Endothelial cell of umbilical vein (primary cell): ENCODE measurements around the gene PLXDC2. TPM values are rescaled to one million over a fixed set of nuclear protein-coding genes. Genes with fewer than 3 reads are reported as not detected.

Source experiments
- BruUV-seq: library from RNA; stranded (reverse); fragments of 400-500 nt; replicated peaks from 2 replicates; lab custom pipeline; 2021; lab: Mats Ljungman, UMichigan
- CTCF ChIA-PET: fragments of 300-600, 350-600 bp; sonication (Branson Sonifier 250); formaldehyde crosslinking; loops from one replicate; lab custom pipeline; 2021; ENCODE audit warnings: antibody characterized with exemption, inconsistent platforms; lab: Charles Lee
- POLR2A ChIA-PET: fragments of 300-600, 350-600 bp; sonication (Branson Sonifier 250); formaldehyde crosslinking; loops from one replicate; lab custom pipeline; 2021; ENCODE audit warnings: antibody characterized with exemption, inconsistent platforms; lab: Charles Lee
- DNase-seq: peaks from one replicate; pipeline ENCODE4 v3.0.0-alpha.2; 2011; ENCODE audit warnings: low read depth, low spot score
- FAIRE-seq: peaks from 2 replicates; lab custom pipeline; 2011; peaks lifted over from hg19 to GRCh38; lab: Jason Lieb, UNC
- H2AFZ ChIP-seq: 2 replicates; pipeline ENCODE4 v1.6.0; 2012; ENCODE audit warnings: low read depth, low read length, control low read depth, inconsistent platforms
- H3K27ac ChIP-seq: 2 replicates; pipeline ENCODE4 v1.5.1; 2011; ENCODE audit warnings: low read depth, mild to moderate bottlenecking, control low read depth, low read length, moderate library complexity; ENCODE audit not compliant: insufficient read depth
- H3K27me3 ChIP-seq, 2 experiments: 2 replicates each; pipeline versions ENCODE4 v1.6.0 to v1.6.1; 2011; ENCODE audit warnings: low read length in 2 of 2, mixed read lengths in 1 of 2; ENCODE audit not compliant: control insufficient read depth in 2 of 2, insufficient read depth in 2 of 2
- H3K36me3 ChIP-seq, 2 experiments: 2 replicates in 1 of 2; 3 replicates in 1 of 2; pipeline ENCODE4 v1.5.1; 2011; ENCODE audit warnings: low read length in 2 of 2, mild to moderate bottlenecking in 1 of 2, moderate library complexity in 1 of 2; ENCODE audit not compliant: control insufficient read depth in 2 of 2, insufficient read depth in 2 of 2; ENCODE audit errors: extremely low read depth in 1 of 2
- H3K4me1 ChIP-seq: 3 replicates; pipeline ENCODE4 v1.5.1; 2011; ENCODE audit warnings: mild to moderate bottlenecking, low read length; ENCODE audit not compliant: control insufficient read depth, insufficient read depth; ENCODE audit errors: extremely low read depth
- H3K4me2 ChIP-seq: 2 replicates; pipeline ENCODE4 v1.6.1; 2011; ENCODE audit warnings: low read length, control low read depth, mixed read lengths; ENCODE audit not compliant: insufficient read depth
- H3K4me3 ChIP-seq, 3 experiments: fragments of 200-600 bp in 1 of 3; sonication (generic), shearing (Covaris generic) in 1 of 3; replicated peaks in 1 of 3; 2 replicates each; pipeline ENCODE4 v1.5.1; 2011 to 2016; ENCODE audit warnings: control low read depth in 3 of 3, low read length in 3 of 3, mild to moderate bottlenecking in 2 of 3, inconsistent platforms in 1 of 3, low read depth in 1 of 3, moderate library complexity in 1 of 3; ENCODE audit not compliant: insufficient read depth in 1 of 3
- H3K79me2 ChIP-seq: 2 replicates; pipeline ENCODE4 v1.6.0; 2012; ENCODE audit warnings: low read length, inconsistent platforms; ENCODE audit not compliant: control insufficient read depth, insufficient read depth
- H3K9ac ChIP-seq: replicated peaks from 2 replicates; pipeline ENCODE3; 2011; ENCODE audit warnings: low read length, control low read depth; ENCODE audit not compliant: insufficient read depth; ENCODE audit errors: extremely low read depth
- H3K9me1 ChIP-seq: replicated peaks from 3 replicates; pipeline ENCODE4 v1.6.0; 2011; ENCODE audit warnings: mild to moderate bottlenecking, low read length; ENCODE audit not compliant: control insufficient read depth, insufficient read depth; ENCODE audit errors: extremely low read depth
- H3K9me3 ChIP-seq: replicated peaks from 2 replicates; pipeline ENCODE4 v1.5.1; 2012; ENCODE audit warnings: low read length, inconsistent platforms; ENCODE audit not compliant: control insufficient read depth, insufficient read depth
- H4K20me1 ChIP-seq: replicated peaks from 2 replicates; pipeline ENCODE3; 2011; ENCODE audit warnings: mild to moderate bottlenecking, low read length; ENCODE audit not compliant: control insufficient read depth, insufficient read depth; ENCODE audit errors: extremely low read depth
- CTCF ChIP-seq, 2 donors: IDR thresholded peaks; 1 replicate in 1 of 2; 2 replicates in 1 of 2; pipeline ENCODE4 v1.5.1; 2011; ENCODE audit warnings: low read length in 2 of 2, mild to moderate bottlenecking in 2 of 2, moderate library complexity in 2 of 2, control low read depth in 1 of 2, inconsistent platforms in 1 of 2, low read depth in 1 of 2; ENCODE audit not compliant: insufficient read depth in 1 of 2; ENCODE audit errors: extremely low read depth in 1 of 2
- EZH2 ChIP-seq: IDR thresholded peaks from 2 replicates; pipeline ENCODE4 v1.6.1; 2012; ENCODE audit warnings: borderline replicate concordance, low read depth, mild to moderate bottlenecking, moderate library complexity, low read length, inconsistent platforms; ENCODE audit not compliant: severe bottlenecking
- FOS ChIP-seq: IDR thresholded peaks from 2 replicates; pipeline ENCODE4 v1.6.1; 2011; ENCODE audit warnings: mild to moderate bottlenecking, low read length, moderate library complexity, borderline replicate concordance; ENCODE audit not compliant: insufficient read depth
- JUN ChIP-seq: IDR thresholded peaks from 2 replicates; pipeline ENCODE4 v1.6.1; 2011; ENCODE audit warnings: borderline replicate concordance, low read depth; ENCODE audit not compliant: insufficient read length, insufficient read depth
- MYC ChIP-seq: IDR thresholded peaks from one replicate; pipeline ENCODE4 v1.6.1; 2011; ENCODE audit warnings: mild to moderate bottlenecking, low read depth, low read length
- POLR2AphosphoS5 ChIP-seq: IDR thresholded peaks from 2 replicates; pipeline ENCODE4 v1.6.1; 2012; ENCODE audit warnings: low read depth, mild to moderate bottlenecking, control low read depth, low read length, moderate library complexity; ENCODE audit not compliant: insufficient read depth
- dilution Hi-C: fragments of 300-500 bp; cut with MboI; formaldehyde crosslinking; loops from one replicate; pipeline ENCODE4 v1.15.0; 2019; ENCODE audit warnings: low sequenced_read_pairs; ENCODE audit not compliant: extremely low pct_ligation_motif_present
- intact Hi-C: fragments of 100-400 bp; cut with micrococcal nuclease; formaldehyde crosslinking; loops from one replicate; pipeline ENCODE4 v1.10.0; 2022
- polyA plus RNA-seq, 4 experiments: library from polyadenylated mRNA; depleted of rRNA in 3 of 4; stranded (reverse) in 3 of 4; unstranded in 1 of 4; fragments of >200 nt; gene quantifications; 2 replicates each; pipeline versions ENCODE4 v1.2.1 to v1.2.3, GENCODE V29; 2011 to 2012; ENCODE audit warnings: missing spikeins in 1 of 4
- total RNA-seq: library from RNA; stranded (reverse); gene quantifications from 2 replicates; pipeline ENCODE4 v1.2.3, GENCODE V29; 2021
- TF ChIP-seq, protein P1 (sequence below): IDR thresholded peaks from 2 replicates; pipeline ENCODE4 v1.6.1; 2011; ENCODE audit not compliant: insufficient read depth, insufficient read length

PLXDC2 gene
- total and polyA plus RNA-seq, 2 donors (not counting 3 experiments of a cell fraction or from before 2014, with no cell fraction given) = 0.32 to 1.2 TPM

- FAIRE-seq = no peak
- Histone ChIP-seq H3K9ac (no peak overlapping the region), H3K27ac (no peak overlapping the region), H4K20me1 (no peaks in the 10 kb centered on the region), H3K4me2 (no peak overlapping the region), H3K9me1 (no peaks in the 10 kb centered on the region), H3K27me3 (no peaks in the 10 kb centered on the region), H3K79me2 (no peaks in the 10 kb centered on the region), H3K4me3 (no peak overlapping the region), H3K9me3 (no peaks in the 10 kb centered on the region), H2AFZ (no peak overlapping the region), H3K36me3 (no peaks in the 10 kb centered on the region), H3K4me1 (no peaks in the 10 kb centered on the region)
- ChIA-PET POLR2A (no interaction called here), CTCF (no interaction called here)
- no TSS peak for BruUV-seq
- DNase-seq = no peak
- intact Hi-C loops = no loop called here
- no peak for TF ChIP-seq POLR2AphosphoS5
- TF ChIP-seq EZH2 = no peak
- TF ChIP-seq, protein P1, sequence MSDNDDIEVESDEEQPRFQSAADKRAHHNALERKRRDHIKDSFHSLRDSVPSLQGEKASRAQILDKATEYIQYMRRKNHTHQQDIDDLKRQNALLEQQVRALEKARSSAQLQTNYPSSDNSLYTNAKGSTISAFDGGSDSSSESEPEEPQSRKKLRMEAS = no peak
- no peak for TF ChIP-seq CTCF (IDR thresholded peaks at IDR 0.05; ENCODE audit: extremely low read depth in 1 of 2, insufficient read depth in 1 of 2, low read depth in 1 of 2, low read length in 2 of 2)
- no peak for TF ChIP-seq MYC
- no peak for TF ChIP-seq JUN
- no peak for TF ChIP-seq FOS
- dilution Hi-C loops = no loop called here
Observed at GRCh38 chr10:19788902-19789301, 27.3 kb upstream of the PLXDC2 start.
